ENCODE results near the gene ULK4. TPM values are rescaled to one million over a fixed set of nuclear protein-coding genes. Genes with fewer than 3 reads are reported as not detected.

ULK4 gene
- total RNA-seq, 2 donors from 2014 or later: 11.1 to 17.9 TPM

DNA sequence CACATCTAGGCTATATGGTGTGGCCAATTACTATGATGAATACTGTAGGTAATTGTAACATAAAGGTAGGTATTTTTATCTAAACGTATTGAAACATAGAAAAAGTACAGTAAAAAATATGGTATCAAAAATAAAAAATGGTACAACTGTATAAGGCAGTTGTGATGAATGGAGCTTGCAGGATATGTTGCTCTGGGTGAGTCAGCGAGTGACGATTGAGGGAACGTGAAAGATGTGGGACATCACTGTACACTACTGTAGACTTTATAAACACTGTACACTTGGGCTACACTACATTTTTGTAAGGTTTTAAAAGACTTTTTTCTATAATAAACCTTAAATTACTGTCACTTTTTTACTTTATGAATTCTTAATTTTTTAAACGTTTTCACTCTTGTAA is 752.3 kb downstream of the ULK4 start:
- Mint-ChIP-seq H3K27ac (no peak overlapping the region), H3K27me3 (ENCODE audit: insufficient read depth) (no peaks in the 10 kb centered on the region), H3K4me3 (no peak overlapping the region), H3K4me1 (peaks cover 65% of the 10 kb centered on the region), H3K9me3 (no peaks in the 10 kb centered on the region), H3K36me3 (ENCODE audit: low read depth) (peaks cover 9% of the 10 kb centered on the region)
- Histone ChIP-seq H3K27ac (ENCODE audit: low read depth, low read length) (no peak overlapping the region), H3K4me1 (ENCODE audit: control insufficient read depth, insufficient read depth, low read length) (peaks cover 8% of the 10 kb centered on the region), H3K9ac (ENCODE audit: extremely low read depth, low read length, poor library complexity, severe bottlenecking) (no peak overlapping the region), H3K27me3 (ENCODE audit: control insufficient read depth, insufficient read depth, low read length, poor library complexity, severe bottlenecking) (no peaks in the 10 kb centered on the region), H3K9me3 (ENCODE audit: control insufficient read depth, low read length) (peaks cover 5% of the 10 kb centered on the region), H3K4me3 (ENCODE audit: low read length) (no peak overlapping the region), H3K36me3 (ENCODE audit: control insufficient read depth, insufficient read depth, low read length) (peaks cover 41% of the 10 kb centered on the region)
- no peak for TF ChIP-seq CTCF (conservative IDR thresholded peaks at IDR 0.05)
- WGBS, 2 experiments (ENCODE audit: insufficient coverage in 1 of 2, insufficient read length in 1 of 2): 94 to 100% methylated on average over 2 to 5 of the region's 5 CpGs
- no peak for DNase-seq

- Histone ChIP-seq H3K27ac (ENCODE audit: low read depth, low read length) (no peak overlapping the region), H3K36me3 (ENCODE audit: control insufficient read depth, insufficient read depth, low read length) (peaks cover 41% of the 10 kb centered on the region), H3K4me3 (ENCODE audit: low read length) (no peak overlapping the region), H3K9me3 (ENCODE audit: control insufficient read depth, low read length) (peaks cover 5% of the 10 kb centered on the region), H3K27me3 (ENCODE audit: control insufficient read depth, insufficient read depth, low read length, poor library complexity, severe bottlenecking) (no peaks in the 10 kb centered on the region), H3K9ac (ENCODE audit: extremely low read depth, low read length, poor library complexity, severe bottlenecking) (no peak overlapping the region), H3K4me1 (ENCODE audit: control insufficient read depth, insufficient read depth, low read length) (peaks cover 16% of the 10 kb centered on the region)
- TF ChIP-seq CTCF (conservative IDR thresholded peaks at IDR 0.05): no peak
- no peaks in the 10 kb centered on the region for H3K27me3 Mint-ChIP-seq (ENCODE audit: insufficient read depth)
- no peaks in the 10 kb centered on the region for H3K9me3 Mint-ChIP-seq
- no peak overlapping the region for H3K4me3 Mint-ChIP-seq
- no peak for DNase-seq
- peaks cover 9% of the 10 kb centered on the region for H3K36me3 Mint-ChIP-seq (ENCODE audit: low read depth)
- peak overlapping the region; percentile 4 for H3K27ac Mint-ChIP-seq
- peaks cover 67% of the 10 kb centered on the region for H3K4me1 Mint-ChIP-seq
- WGBS, 2 experiments (ENCODE audit: insufficient coverage in 1 of 2, insufficient read length in 1 of 2): 93% methylated on average over 6 to 7 of the region's 7 CpGs
Measured at GRCh38 chr3:41208507-41209220, 753.2 kb downstream of the ULK4 start.

DNA sequence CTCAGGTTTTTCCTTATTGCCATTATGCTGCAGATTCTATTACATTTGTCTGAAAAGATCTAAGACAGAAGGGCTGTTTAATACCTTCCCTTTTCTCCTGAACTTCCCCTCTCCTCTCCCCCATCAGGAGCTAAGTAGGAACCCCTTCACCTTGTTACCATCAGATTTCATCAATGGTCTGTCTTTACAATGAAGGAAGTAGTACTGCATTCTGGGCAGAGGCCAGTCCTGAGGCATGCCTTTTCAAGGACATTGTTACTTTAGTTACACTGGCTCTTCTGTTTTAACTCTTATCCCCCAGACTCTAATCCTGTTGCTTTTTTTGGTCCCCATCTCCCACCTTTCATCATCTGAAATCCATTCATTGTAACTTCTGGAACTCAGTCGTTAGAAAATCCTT is 754.5 kb downstream of the ULK4 start:
- H3K27me3 ChIP-seq (ENCODE audit: control insufficient read depth, insufficient read depth, low read length, poor library complexity, severe bottlenecking): no peaks in the 10 kb centered on the region
- 51 to 56% methylated on average over 1 of the region's 1 CpG for WGBS, 2 experiments (ENCODE audit: insufficient coverage in 1 of 2, insufficient read length in 1 of 2)
- peaks cover 64% of the 10 kb centered on the region for H3K4me1 Mint-ChIP-seq
- no peaks in the 10 kb centered on the region for H3K27me3 Mint-ChIP-seq (ENCODE audit: insufficient read depth)
- peaks cover 9% of the 10 kb centered on the region for H3K36me3 Mint-ChIP-seq (ENCODE audit: low read depth)
- H3K4me3 Mint-ChIP-seq: no peak overlapping the region
- H3K9me3 Mint-ChIP-seq: no peaks in the 10 kb centered on the region
- H3K9ac ChIP-seq (ENCODE audit: extremely low read depth, low read length, poor library complexity, severe bottlenecking): no peak overlapping the region
- peaks cover 20% of the 10 kb centered on the region for H3K4me1 ChIP-seq (ENCODE audit: control insufficient read depth, insufficient read depth, low read length)
- H3K4me3 ChIP-seq (ENCODE audit: low read length): no peak overlapping the region
- no peak for DNase-seq
- peaks cover 33% of the 10 kb centered on the region for H3K36me3 ChIP-seq (ENCODE audit: control insufficient read depth, insufficient read depth, low read length)
- peaks cover 5% of the 10 kb centered on the region for H3K9me3 ChIP-seq (ENCODE audit: control insufficient read depth, low read length)
- no peak overlapping the region for H3K27ac ChIP-seq (ENCODE audit: low read depth, low read length)
- peak overlapping the region; percentile 17 for H3K27ac Mint-ChIP-seq
- TF ChIP-seq CTCF (conservative IDR thresholded peaks at IDR 0.05): no peak

Measured in endodermal cell (in vitro differentiated cells).